PC-3 (cell line): ENCODE results near the gene TNFSF8.

ENCODE experiments used
- CTCF ChIP-seq: fragments of 300-600 bp; sonication (generic); conservative IDR thresholded peaks from 2 replicates; pipeline ENCODE4 v1.5.1; 2017; ENCODE audit warnings: antibody characterized with exemption, low read depth, mild to moderate bottlenecking, low read length
- EZH2 ChIP-seq: fragments of 300-600 bp; sonication (generic); IDR thresholded peaks from one replicate; pipeline ENCODE4 v1.6.1; 2017; ENCODE audit warnings: antibody characterized with exemption, mild to moderate bottlenecking, low read length; ENCODE audit not compliant: unreplicated experiment
- EZH2phosphoT487 ChIP-seq: fragments of 300-600 bp; sonication (generic); IDR thresholded peaks from 2 replicates; pipeline ENCODE4 v1.6.1; 2018; ENCODE audit warnings: mild to moderate bottlenecking, antibody characterized with exemption, low read length, borderline replicate concordance

- TF ChIP-seq EZH2, result no peak
- no peak for TF ChIP-seq CTCF
- TF ChIP-seq EZH2phosphoT487, result peak; percentile 70; the same call in 1 of the 2 replicates
These were observed 22.2 kb downstream of the TNFSF8 start for GRCh38 chr9:114908104-114908622.
